ENCODE data around the gene PRCP. TPM values are rescaled to one million over a fixed set of nuclear protein-coding genes. Genes with fewer than 3 reads are reported as not detected.
A peak's percentile ranks its signal among the peaks of the same experiment; 100 is the strongest.
"Not testable (repeated sequence)": the region's sequence is repeated elsewhere in the genome, so short reads cannot be mapped to it uniquely, and the experiment has no call there.

Gene PRCP
- total RNA-seq = 282 and 333 TPM in 2 replicates

GRCh38 chr11:82900277-82901164 is at the start of gene PRCP:
Gene PRCP, minus strand, starts transcription at chr11:82900430. Its CDS starts 28 bp downstream, at chr11:82900402.
- DNase-seq = peak; percentile 93

DNA sequence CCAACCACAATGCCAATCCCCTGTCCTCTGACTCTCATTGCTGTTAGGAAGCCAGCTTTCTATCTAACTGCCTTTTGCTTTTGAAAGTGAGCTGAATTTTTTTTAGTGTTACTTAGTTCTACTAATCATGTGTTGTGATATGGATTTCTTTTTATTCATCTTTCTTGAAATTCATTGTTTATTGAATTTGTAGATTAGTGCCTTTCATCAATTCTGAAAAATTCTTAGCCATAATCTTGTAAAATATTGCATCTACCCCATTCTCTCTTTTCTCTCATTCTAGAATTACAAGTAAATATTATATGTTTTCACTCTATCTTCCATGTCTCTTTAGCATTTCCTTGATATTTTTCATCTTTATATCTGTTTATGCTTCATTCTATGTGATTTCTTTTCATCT is 49.1 kb upstream of the PRCP start:
- DNase-seq = no peak

GRCh38 chr11:82945682-82946081 is 45.5 kb upstream of the PRCP start:
- DNase-seq = no peak

DNA sequence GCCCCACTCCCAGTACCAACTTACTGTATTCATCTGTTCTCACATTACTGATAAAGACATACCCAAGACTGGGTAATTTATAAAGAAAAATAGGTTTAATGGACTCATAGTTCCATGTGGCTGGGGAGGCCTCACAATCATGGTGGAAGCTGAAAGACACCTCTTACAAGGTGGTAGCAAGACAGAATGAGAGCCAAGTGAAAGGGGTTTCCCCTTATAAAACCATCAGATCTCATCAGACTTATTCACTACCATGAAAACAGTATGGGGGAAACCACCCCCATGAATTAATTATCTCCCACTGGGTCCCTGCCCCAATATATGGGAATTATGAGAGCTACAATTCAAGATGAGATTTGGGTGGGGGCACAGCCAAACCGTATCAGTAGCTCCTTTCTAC is 44.8 kb upstream of the PRCP start:
- not testable (repeated sequence) for DNase-seq

- no peak for DNase-seq
Measured at GRCh38 chr11:82944198-82944597, 44.0 kb upstream of the PRCP start.

GRCh38 chr11:82943430-82943829 is 43.2 kb upstream of the PRCP start:
- DNase-seq = not testable (repeated sequence)

DNA sequence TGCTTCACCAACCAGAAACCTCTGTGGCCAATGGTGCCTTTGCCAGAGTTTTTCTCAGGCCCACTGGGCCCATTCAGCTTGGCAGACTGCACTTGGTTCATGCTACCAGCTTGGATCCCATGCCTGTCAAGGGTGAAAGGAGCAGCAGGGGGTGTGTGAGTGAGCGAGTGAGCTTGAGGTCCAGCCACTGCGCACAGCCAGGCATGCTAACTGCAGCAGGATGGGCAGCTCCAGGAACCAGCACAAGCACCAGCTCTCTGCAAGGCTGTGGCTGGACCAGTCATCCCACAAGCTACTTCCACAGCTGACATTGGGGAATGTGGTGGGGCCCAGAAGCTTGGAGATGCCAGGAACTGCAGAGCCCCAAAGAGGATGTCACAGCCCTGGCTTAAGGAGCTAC is 42.1 kb upstream of the PRCP start:
- DNase-seq = no peak

DNA sequence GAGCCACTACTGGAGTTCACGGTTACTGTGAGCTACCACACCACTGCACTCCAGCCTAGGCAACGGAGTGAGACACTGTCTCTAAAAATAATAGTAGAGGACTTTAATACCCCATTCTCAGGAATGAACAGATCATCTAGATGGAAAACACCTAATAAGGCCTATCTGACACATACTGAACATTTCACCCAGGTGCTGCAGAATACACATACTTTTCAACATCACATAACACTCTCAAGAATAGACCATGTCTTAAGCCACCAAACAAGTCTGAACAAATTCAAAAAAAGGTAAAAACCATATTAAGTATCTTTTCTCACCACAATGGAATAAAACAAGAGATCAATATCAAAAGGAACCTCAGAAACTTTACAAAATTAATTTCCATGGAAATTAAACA is 39.2 kb upstream of the PRCP start:
- no peak for DNase-seq

DNA sequence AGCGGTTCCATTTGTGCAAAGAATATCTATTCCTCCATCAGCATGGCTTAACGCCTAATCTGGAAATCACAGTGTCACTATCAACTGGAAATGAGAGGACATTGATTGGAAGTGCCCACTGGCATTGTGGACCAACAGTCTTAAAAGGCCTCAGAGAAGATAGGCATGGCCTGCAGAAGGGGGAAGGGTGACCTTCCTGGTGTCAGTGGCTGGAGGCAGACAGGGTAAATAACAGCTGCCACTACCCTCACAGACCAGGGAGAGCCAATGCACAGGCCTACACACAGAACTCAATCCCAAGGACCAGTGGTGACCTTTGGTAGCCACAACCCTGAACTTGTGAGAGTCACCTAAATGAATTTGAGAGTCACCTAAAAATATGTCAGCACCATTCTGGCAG is 37.3 kb upstream of the PRCP start:
- DNase-seq = no peak

DNA sequence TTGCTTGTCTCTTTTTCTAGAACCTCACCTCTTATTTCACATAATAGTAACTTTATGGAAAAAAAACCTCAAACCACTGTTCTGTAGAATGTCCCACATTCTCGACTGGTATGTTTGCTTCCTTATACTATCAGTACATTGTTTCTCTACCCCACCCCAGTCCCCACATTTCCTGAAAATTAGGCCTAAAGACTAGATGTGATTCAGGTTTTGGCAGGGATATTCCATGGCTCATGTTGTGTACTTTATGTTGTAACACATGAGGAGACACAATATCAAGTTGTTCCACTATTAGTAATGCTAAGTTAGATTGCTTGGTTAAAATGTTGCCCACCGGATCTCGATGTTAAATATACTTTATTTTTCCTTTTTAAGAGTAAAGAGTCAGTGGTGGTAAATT is 36.0 kb upstream of the PRCP start:
- DNase-seq = peak; percentile 64

DNA sequence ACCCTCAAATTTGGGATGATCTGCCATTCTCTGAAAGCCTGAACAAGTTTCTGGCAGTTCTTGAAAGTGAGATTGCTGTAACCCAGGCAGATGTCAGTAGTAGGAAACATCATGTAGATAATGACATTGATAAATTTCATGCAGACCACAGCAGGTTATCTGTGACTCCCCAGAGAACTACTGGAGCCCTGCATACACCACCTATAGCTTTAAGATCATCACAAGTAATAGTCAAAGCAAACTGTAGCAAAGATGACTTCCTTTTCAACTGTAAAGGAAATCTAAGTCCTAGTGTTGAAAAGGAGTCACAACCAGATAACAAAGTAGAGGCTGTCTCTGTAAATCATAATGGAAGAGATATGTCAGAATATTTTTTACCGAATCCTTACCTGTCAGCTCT is 32.3 kb upstream of the PRCP start:
- DNase-seq = no peak

- no peak for DNase-seq
Measured at GRCh38 chr11:82930734-82931133, 30.5 kb upstream of the PRCP start.

- DNase-seq = no peak
Measured at GRCh38 chr11:82930229-82930628, 30.0 kb upstream of the PRCP start.

DNA sequence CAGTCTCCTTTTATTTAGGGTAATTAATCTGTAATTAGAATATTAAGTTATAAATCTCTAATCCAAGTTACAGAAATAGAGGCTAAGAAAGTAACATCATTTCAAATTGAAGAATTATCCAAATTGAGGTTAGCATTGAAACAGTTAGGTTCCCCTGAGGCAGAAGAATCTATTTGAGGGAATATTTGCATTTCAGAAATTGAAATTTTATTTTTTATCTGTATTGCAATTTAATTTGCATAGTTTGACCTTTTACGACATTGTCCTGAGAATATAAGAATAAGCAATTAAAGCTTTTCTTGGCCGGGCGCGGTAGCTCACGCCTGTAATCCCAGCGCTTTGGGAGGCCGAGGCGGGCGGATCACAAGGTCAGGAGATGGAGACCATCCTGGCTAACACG is 28.9 kb upstream of the PRCP start:
- no peak for DNase-seq

DNA sequence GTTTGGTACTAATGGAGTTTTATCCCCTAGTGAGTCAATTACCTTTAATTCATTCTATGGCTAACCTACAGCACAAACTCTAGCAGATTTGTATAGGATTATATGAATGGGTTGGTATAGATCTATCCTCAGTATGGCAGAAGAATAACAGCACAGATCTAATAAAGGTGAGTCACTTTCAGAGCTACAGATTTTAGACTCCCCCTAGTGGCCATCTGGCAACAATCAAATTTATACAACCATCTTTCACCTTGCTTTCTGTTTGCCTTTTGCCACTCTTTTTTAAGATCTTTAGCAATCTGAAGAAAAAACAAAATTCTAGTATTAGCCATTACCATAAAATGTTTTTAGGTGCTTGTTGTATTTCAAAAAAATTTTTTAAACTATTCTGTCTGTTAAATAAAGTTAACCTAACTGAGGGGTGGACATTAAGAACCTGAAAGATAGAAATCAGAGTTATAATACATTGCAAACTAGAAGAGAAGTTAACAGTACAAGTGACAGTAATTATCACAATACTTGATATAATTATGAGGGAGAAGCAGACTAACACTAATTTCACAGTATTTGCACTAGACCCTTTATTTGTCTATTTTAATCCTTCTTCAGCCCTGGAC is 27.1 kb upstream of the PRCP start:
- DNase-seq = peak; percentile 79

DNA sequence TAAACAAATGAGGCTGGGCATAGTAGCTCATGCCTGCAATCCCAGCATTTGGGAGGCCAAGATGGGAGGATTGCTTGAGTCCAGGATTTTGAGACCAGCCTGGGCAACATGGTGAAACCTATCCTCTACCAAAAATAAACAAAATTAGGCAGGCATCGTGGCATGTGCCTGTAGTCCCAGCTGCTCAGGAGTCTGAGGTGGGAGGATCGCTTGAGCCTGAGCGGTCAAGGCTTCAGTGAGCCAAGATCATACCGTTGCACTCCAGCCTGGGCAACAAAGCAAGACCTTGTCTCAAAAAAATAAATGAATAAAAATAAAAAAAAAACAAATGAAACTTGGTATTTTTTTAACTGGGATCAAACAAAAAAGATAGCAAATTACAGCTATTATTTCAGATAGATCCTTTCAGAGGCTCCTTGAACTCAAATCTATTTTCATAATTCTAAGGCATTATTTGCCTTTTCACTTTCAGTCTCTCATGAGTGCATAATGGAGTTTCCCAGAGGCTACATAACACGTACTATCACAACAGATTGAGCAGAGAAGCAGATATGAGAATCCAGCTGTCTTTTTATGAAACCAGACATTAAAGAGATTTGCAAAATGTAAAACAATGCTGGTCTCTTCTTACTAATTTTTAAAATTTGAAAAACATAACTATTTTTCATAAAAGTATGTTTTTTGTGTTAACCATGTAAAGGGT is 24.4 kb upstream of the PRCP start:
- no peak for DNase-seq

DNA sequence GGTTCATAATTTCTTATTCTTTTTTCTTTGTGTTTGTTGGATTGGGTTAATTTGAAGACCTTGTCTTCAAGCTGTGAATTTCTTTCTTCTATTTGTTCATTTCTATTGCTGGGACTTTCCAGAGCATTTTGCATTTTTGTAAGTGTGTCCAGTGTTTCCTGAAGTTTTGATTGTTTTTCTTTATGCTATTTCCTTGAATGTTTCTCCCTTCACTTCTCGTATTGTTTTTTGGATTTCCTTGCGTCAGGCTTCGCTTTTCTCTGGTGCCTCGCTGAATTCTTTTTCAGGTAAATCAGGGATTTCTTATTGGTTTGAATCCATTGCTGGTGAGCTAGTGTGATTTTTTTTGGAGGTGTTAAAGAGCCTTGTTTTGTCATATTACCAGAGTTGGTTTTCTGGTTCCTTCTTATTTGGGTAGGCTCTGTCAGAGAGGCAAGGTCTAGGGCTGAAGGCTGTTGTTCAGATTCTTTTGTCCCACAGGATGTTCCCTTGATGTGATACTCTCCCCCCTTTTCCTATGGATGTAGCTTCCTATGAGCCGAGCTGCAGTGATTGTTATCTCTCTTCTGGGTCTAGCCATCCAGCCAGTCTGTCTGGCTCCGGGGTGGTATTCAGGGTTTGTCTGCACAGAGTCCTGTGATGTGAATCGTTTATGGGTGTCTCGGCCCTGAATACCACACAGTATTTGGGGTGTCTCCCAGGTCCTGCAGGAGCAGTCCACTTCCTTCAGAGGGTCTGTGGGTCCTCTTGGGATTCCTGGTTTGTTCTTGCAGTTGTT is 22.4 kb upstream of the PRCP start:
- peak; percentile 49 for DNase-seq

DNA sequence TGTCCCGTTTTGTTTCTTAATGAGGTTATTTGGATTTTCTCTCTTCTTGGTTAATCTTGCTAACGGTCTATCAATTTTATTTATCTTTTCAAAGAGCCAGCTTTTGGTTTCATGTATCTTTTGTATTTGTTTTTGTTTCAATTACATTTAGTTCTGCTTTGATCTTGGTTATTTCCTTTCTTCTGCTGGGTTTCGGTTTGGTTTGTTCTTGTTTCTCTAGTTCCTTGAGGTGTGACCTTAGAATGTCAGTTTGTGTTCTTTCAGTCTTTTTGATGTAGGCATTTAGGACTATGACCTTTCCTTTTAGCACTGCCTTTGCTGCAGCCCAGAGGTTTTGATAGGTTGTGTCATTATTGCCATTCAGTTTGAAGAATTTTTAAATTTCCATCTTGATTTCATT is 20.0 kb upstream of the PRCP start:
- DNase-seq = not testable (repeated sequence)

- not testable (repeated sequence) for DNase-seq
Measured at GRCh38 chr11:82919786-82920185, 19.6 kb upstream of the PRCP start.

DNA sequence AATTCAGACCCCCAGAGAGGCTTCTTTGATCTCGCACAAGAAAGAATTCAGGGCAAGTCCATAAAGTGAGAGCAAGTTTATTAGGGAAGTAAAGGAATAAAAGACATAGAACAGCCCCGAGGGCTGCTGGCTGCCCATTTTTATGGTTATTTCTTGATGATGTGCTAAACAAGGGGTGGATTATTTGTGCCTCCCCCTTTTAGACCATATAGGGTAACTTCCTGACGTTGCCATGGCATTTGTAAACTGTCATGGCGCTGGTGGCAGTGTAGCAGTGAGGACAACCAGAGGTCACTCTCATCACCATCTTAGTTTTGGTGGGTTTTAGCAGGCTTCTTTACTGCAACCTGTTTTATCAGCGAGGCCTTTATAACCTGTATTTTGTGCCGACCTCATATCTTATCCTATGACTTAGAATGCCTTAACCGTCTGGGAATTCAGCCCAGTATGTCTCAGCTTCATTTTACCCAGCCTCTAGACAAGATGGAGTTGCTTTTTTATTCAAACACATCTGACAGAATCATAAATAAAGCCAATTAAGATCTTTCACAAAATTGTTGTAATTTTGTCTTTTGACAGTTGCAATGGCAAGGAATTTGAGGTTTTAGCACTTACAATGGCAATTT is 8.9 kb upstream of the PRCP start:
- no peak for DNase-seq

GRCh38 chr11:82908311-82908710 is 8.1 kb upstream of the PRCP start:
- DNase-seq = no peak

DNA sequence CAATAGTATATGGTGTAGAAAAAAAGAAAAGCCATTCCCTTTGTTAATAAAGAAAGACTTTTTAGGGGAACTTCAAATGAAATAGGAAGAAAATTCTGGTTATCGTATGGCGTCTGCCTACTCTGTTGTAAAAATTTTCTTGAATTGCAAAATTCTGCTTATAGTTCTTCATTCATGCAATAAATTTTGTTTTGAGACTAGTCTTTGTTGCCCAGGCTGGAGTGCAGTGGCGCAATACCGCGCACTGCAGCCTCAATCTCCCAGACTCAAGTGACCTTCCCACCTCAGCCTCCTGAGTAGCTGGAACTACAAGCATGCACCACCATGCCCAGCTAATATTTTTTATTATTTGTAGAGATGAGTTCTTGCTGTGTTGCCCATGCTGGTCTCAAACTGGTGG is 7.1 kb upstream of the PRCP start:
- no peak for DNase-seq

Measured in dermis blood vessel endothelial cell (primary cell).